ENCODE data around the gene RNF180. TPM values are rescaled to one million over a fixed set of nuclear protein-coding genes. Genes with fewer than 3 reads are reported as not detected.

Gene RNF180
- polyA plus RNA-seq, 1 experiment: 1.0 TPM

- no peak for TF ChIP-seq CTCF (IDR thresholded peaks at IDR 0.05; ENCODE audit: insufficient read depth, low read depth, low read length)
- DNase-seq (ENCODE audit: low read depth): no peak
- H3K4me3 ChIP-seq (ENCODE audit: low read depth, low read length): no peak overlapping the region
- ChIA-PET CTCF (no interaction called here), POLR2A (no interaction called here)
- no peaks in the 10 kb centered on the region for H3K27me3 ChIP-seq (ENCODE audit: control insufficient read depth, insufficient read depth, low read length)
- no peaks in the 10 kb centered on the region for H3K36me3 ChIP-seq (ENCODE audit: control insufficient read depth, insufficient read depth, low read length)
Measured at GRCh38 chr5:64341340-64341739, 175.7 kb downstream of the RNF180 start.

GRCh38 chr5:64344501-64344900, 178.9 kb downstream of the RNF180 start:
- CTCF ChIA-PET: no interaction called here
- no peak for DNase-seq (ENCODE audit: low read depth)
- no peak overlapping the region for H3K4me3 ChIP-seq (ENCODE audit: low read depth, low read length)
- TF ChIP-seq CTCF (IDR thresholded peaks at IDR 0.05; ENCODE audit: insufficient read depth, low read depth, low read length): no peak
- H3K27me3 ChIP-seq (ENCODE audit: control insufficient read depth, insufficient read depth, low read length): no peaks in the 10 kb centered on the region
- POLR2A ChIA-PET: no interaction called here
- no peaks in the 10 kb centered on the region for H3K36me3 ChIP-seq (ENCODE audit: control insufficient read depth, insufficient read depth, low read length)

DNA sequence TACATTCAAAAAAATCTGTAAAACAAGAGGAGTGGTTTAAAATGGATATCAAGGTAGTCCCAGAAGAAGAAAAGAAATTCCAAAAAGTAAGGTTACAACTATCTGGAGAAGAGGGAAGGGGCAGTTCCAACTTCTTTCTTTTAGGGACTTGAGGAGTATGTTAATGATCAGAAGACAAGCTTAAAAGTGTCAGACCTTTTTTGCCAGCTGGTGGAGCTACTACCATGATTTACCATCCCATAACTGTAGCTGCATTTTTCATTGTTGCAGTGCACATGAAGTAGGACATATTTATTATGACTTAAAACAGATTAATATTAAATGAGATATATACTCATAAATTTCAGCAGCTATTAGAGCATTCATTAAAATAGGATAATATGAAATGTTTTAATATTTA, 181.7 kb downstream of the RNF180 start:
- H3K27me3 ChIP-seq (ENCODE audit: control insufficient read depth, insufficient read depth, low read length): no peaks in the 10 kb centered on the region
- DNase-seq (ENCODE audit: low read depth): no peak
- H3K36me3 ChIP-seq (ENCODE audit: control insufficient read depth, insufficient read depth, low read length): no peaks in the 10 kb centered on the region
- POLR2A ChIA-PET: no interaction called here
- CTCF ChIA-PET: interaction anchor here (1.0 kb wide), 1 partner anchor 265 kb away, joined by 4 read pairs; no protein-coding TSS in a partner anchor
- no peak overlapping the region for H3K4me3 ChIP-seq (ENCODE audit: low read depth, low read length)
- TF ChIP-seq CTCF (IDR thresholded peaks at IDR 0.05; ENCODE audit: insufficient read depth, low read depth, low read length): peak; percentile 16; the same call in 1 of the 2 replicates

GRCh38 chr5:64364426-64364825, 198.8 kb downstream of the RNF180 start:
- CTCF ChIA-PET: no interaction called here

DNA sequence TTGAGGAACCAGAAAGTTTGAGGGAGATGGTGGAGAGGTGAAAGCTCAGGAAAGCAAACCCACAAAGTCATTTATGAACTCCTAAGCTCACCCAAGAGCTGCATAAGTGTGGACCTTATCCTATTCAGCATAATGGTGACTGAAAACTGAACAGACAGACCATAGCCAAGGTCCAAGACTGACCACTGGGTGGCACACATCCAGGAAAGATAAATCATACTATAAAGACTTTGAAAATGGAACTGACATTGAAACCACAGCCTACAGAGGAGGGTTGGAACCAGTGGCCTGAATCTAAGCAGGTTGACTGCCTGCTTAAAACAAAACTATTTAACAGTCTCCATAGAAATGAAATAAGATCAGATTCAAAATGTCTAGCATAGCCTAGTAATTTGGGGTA, 219.1 kb downstream of the RNF180 start:
- DNase-seq (ENCODE audit: low read depth): no peak
- Histone ChIP-seq H3K27me3 (ENCODE audit: control insufficient read depth, insufficient read depth, low read length) (no peaks in the 10 kb centered on the region; the same call in 1 of the 2 replicates), H3K4me3 (ENCODE audit: low read depth, low read length) (no peak overlapping the region), H3K36me3 (ENCODE audit: control insufficient read depth, insufficient read depth, low read length) (no peaks in the 10 kb centered on the region)
- CTCF ChIA-PET: no interaction called here
- POLR2A ChIA-PET: no interaction called here
- TF ChIP-seq CTCF (IDR thresholded peaks at IDR 0.05; ENCODE audit: insufficient read depth, low read depth, low read length): no peak

More at GRCh38 chr5:64364426-64364825, 198.8 kb downstream of the RNF180 start:
- Histone ChIP-seq H3K27me3 (ENCODE audit: control insufficient read depth, insufficient read depth, low read length) (no peaks in the 10 kb centered on the region), H3K36me3 (ENCODE audit: control insufficient read depth, insufficient read depth, low read length) (no peaks in the 10 kb centered on the region), H3K4me3 (ENCODE audit: low read depth, low read length) (no peak overlapping the region)
- no peak for DNase-seq (ENCODE audit: low read depth)
- POLR2A ChIA-PET: no interaction called here
- no peak for TF ChIP-seq CTCF (IDR thresholded peaks at IDR 0.05; ENCODE audit: insufficient read depth, low read depth, low read length)
